Measurements from ENCODE around the gene LRRC27. TPM values are rescaled to one million over a fixed set of nuclear protein-coding genes. Genes with fewer than 3 reads are reported as not detected.

Gene LRRC27
- total RNA-seq, 1 donor from 2014 or later: 3.1 TPM

GRCh38 chr10:132397671-132398565, 65.9 kb downstream of the LRRC27 start:
- intact Hi-C loops (cut with micrococcal nuclease): loop anchor here (1.0 to 2.0 kb wide), 3 partner anchors 49 to 91 kb away; partner anchors contain the start of gene STK32C

DNA sequence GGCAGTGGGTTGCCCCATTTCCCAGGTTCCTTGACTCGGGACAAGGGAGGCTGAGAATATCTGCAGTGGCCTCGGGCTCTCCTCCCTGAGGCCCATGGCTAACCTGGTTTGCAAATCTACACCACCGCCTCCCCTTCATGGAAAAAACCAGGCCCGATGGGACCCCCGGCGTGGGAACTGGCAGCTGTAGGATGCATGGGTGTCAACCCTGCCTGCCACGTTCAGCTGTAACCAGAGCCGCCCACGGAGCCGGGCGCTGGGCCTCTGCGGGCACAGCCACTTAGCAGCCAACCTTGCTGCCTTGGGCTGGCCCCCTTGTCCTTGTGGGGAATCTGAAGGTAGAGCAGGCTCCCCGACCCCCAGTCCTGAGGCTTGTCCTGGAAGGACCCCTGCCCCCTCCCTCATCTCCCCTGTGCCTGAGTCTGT, 66.6 kb downstream of the LRRC27 start:
- intact Hi-C loops (cut with micrococcal nuclease): no loop called here

DNA sequence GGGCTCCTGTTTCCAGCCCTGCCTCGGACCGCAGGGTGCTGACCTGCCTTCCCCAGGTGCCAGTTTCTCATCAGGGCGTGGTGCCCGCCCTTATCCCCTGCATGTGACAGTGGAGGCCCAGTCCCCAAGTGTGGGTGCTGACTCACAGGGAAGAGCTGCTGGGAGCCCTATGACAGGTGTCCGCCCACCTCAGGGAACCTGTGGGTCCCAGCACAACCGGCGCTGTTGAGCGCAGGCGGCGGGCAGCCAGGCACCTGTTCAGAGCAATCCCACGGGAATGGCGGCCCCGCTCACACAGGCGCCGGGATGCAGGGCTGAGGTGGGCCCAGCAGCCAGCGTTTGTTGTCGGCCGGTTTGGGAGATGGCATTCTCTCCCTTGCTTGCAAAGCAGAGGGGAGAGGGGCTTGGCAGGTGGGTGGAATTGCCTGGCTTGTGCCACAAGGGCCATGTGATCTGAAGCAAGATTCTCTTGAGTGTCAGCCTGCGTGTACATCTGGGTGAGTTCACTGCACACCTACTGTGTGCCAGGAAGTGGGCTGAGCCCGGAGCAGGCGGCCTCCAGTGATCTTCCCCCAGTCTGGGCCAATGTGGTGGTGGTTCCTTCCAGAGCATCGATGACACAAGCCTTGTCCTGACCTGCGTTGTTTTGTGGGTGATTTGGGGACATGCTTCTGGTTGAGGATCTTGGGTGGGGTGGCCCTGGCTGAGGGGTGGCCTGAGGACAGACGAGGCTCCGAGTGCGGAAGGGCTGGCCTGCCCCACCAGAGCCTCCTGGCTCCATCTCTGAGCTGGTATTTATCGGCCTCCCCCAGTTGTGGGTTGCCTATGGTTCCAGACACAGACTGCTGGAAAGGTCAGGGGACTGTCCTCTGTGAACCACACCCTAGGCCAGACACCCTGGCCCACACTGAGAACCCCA, 67.4 kb downstream of the LRRC27 start:
- intact Hi-C loops (cut with micrococcal nuclease): no loop called here

GRCh38 chr10:132400041-132400546, 68.1 kb downstream of the LRRC27 start:
- intact Hi-C loops (cut with micrococcal nuclease): no loop called here

GRCh38 chr10:132400547-132401151, 68.7 kb downstream of the LRRC27 start:
- intact Hi-C loops (cut with micrococcal nuclease): no loop called here

DNA sequence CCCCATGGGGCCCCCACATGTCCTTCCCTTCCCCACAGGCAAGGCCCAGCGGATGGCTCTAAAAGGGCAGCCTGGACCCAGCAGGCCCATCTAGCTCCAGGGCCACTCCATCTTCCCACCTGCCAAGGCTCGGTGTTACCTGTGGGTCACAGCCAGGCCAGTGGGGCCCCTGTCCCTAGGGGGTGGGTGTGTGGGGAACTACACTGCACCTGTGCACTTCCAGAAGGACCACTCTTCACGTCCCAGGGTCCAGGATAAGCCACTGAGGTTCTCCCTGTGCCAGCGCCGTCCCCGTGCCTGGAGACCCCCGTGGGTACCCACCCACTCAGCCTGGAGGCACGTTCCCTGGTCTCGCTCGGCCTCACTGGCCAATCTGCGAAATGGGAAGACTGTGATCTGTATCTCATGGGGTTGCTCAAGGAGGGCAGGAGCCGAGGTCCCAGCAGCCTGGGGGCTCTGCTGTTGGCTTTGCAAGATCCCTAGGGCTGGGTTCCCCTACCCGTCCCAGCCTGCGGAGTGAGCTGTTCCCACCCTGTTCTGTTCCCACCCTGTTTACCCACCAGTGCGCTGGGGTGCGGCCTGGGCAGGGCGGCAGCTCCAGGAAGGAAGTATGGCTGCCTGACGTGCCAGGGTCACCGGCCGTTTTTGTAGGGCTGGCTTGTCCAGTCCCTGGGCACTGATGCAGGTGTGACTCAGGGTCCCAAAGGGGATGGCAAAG, 69.6 kb downstream of the LRRC27 start:
- intact Hi-C loops (cut with micrococcal nuclease): no loop called here

- intact Hi-C loops (cut with micrococcal nuclease): no loop called here
Observed at GRCh38 chr10:132402781-132403241, 70.8 kb downstream of the LRRC27 start.

GRCh38 chr10:132403511-132404168, 71.6 kb downstream of the LRRC27 start:
- intact Hi-C loops (cut with micrococcal nuclease): no loop called here

DNA sequence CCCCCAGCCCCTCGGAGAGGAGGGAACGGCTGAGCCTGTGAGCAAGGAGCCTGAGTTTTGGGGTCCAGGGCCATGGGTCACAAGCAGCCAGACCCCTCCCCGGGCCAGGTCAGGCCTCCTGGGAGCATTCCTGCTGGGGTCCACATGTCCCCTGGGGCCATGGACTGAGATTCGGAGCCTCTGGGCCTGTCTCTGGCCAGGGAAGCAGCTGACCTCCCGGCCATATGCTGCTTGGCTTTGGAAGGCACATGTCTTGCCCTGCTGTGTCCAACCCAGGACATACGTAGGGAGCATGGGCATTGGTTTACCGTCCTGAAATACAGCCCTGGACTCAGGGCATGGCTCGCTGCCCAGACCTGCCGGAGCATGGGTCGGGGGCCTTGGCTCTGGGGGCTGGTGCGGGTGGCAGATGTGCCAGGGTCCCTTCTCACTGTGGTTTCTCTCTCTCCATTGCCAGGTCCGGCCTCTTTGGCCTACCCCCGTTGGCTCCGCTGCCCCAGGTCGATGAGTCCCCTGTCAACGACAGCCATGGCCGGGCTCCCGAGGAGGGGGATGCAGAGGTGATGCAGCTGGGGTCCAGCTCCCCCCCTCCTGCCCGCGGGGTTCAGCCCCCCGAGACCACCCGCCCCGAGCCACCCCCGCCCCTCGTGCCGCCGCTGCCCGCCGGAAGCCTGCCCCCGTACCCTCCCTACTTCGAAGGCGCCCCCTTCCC, 72.3 kb downstream of the LRRC27 start:
- intact Hi-C loops (cut with micrococcal nuclease): no loop called here

DNA sequence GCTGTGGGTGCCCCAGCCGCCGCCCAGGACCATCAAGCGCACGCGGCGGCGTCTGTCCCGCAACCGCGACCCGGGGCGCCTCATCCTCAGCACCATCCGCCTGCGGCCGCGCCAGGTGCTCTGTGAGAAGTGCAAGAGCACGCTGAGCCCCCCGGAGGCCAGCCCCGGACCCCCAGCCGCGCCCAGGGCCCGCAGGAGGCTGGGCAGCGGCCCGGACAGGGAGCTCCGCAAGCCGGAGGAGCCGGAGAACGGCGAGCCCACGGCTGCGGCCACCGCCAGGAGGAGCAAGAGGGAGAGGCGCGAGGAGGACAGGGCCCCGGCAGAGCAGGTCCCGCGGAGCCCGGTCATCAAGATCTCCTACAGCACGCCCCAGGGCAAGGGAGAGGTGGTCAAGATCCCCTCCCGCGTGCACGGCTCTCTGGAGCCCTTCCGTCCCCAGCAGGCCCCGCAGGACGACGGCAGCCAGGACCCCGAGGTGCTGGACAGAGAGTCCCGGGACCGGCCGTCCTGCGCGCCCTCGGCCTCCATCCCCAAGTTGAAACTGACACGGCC, 73.0 kb downstream of the LRRC27 start:
- intact Hi-C loops (cut with micrococcal nuclease): no loop called here

- intact Hi-C loops (cut with micrococcal nuclease): no loop called here
Observed at GRCh38 chr10:132405463-132405991, 73.5 kb downstream of the LRRC27 start.

DNA sequence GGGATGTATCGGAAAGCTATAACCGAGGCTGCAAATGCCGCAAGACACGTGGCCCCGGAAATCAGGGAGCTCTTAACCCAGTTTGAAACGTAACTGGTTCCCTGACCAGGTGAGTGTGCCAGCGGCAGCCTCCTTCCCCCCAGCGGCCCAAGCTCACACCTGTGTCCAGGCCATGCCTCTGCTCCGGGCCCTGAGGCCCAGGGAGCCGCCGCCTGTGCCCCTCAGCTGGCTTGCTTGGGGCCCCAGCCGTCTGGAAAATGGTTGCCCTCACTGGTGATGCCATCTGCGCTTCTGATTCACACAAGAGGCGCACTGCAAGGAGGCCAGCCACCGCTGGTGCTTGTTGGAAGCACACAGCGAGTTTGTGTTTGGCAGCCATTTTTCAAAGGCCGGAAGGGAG, 74.2 kb downstream of the LRRC27 start:
- intact Hi-C loops (cut with micrococcal nuclease): no loop called here

DNA sequence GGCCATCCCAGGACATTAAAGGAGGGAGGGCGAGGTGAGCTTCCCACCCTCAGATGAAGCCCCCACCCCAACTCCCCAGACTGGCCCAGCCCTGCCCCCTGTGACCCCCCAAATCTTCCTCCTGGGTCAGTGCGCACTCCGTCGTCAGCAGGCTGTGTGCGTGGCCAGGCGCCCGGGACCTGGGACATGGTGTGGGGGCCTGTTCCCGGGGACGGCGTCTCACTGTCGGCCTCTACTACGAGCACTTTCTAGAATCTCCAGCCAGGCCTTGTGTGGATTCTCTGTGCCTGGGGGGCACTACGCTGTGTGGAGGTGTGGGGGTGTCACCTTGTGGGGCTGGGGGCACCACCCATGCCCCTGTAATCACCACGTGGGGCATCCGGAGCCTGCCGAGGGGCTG, 74.8 kb downstream of the LRRC27 start:
- intact Hi-C loops (cut with micrococcal nuclease): no loop called here

- intact Hi-C loops (cut with micrococcal nuclease): no loop called here
Observed at GRCh38 chr10:132407243-132407746, 75.3 kb downstream of the LRRC27 start.

DNA sequence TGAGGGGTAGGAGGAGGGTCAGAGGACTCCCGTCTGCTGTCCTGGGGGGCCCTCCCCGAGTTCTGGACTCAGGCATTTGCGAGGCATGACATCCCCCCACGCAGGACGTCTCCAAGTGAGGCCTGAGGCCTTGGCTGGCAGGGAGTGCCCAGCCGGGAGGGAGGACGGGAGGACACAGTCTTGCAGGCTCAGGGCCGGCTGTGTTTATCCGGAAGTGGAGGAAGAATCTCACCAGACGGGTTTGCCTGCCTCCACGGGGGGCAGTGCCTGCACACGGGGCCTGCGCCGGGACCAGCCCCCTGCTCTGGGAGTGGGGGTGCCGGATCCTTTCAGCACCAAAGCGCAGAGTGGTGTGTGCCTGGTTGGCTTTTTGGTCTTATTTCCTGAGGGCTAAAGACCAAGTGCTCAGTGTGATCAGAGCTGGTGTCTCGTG, 75.9 kb downstream of the LRRC27 start:
- intact Hi-C loops (cut with micrococcal nuclease): no loop called here

GRCh38 chr10:132408367-132408781, 76.4 kb downstream of the LRRC27 start:
- intact Hi-C loops (cut with micrococcal nuclease): no loop called here

DNA sequence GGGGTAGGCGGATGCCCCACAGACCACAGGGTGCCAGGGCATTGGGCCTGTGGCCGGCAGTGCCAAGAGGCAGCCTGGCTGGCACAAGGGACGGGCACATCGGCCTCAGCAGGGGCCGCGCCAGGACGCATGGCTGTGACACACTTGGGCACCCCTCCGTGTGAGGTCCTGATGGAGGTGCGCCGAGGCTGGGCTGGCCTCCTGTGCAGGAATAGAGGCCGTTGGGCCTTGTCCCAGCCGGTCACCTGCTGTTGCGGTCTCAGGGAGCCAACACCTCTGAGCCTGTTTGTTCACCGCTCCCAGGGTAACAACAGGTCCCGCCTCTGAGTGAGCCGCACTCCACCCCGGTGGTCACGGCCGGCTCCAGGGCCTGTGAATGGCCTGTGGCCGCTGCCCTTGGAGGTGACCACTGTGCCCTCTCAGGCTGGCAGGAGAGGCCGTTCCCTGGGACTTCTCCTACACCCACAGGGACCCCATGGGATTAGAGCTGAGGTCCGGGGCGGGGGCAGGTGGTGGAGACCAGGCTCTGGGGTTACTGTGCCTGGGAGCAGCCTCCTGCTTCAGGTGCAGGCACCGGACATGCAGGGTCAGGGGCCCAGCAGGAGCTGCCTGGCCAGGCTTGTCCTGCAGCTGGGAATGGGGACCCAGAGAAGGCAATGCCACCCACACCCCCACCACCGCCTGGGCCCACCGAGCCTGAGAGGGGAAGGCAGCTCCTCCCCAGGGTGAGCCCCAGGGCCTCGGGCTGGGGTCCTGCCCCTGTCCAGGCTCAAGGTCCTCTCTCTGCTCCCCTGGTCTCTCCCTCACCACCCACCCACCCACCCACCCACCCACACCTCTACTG, 77.1 kb downstream of the LRRC27 start:
- intact Hi-C loops (cut with micrococcal nuclease): no loop called here

DNA sequence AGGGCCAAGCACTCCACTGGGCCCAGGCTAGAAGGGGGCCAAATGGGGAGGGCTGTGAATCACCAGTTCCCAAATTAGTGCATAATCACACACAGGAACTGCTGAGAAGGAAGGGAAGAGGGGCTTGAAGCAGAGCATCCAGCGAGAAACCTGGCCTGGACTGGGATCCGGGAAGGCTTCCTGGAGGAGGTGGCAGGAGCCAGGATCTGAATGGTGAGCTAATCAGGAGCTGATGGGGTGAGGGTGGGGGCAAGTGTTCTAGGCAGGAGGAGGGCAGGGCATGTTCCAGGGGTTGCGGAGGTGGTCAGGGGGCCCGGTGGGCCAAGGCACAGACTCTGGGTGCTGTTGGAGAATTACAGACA, 77.7 kb downstream of the LRRC27 start:
- intact Hi-C loops (cut with micrococcal nuclease): no loop called here
